GM12892 (cell line): Measurements from ENCODE around the gene PCDHA3.
"Not testable (repeated sequence)": the region's sequence is repeated elsewhere in the genome, so short reads cannot be mapped to it uniquely, and the experiment has no call there.

Source experiments
- POLR2A ChIP-seq: IDR thresholded peaks from 2 replicates; pipeline ENCODE4 v1.6.1; 2011; ENCODE audit warnings: low read depth, low read length, control low read depth
- POLR2AphosphoS5 ChIP-seq: IDR thresholded peaks from 2 replicates; pipeline ENCODE4 v1.6.1; 2011; ENCODE audit warnings: low read depth, low read length, control low read depth
- TAF1 ChIP-seq: IDR thresholded peaks from 2 replicates; pipeline ENCODE4 v1.6.1; 2011; ENCODE audit warnings: low read depth, mild to moderate bottlenecking, control low read depth, low read length, borderline replicate concordance

DNA sequence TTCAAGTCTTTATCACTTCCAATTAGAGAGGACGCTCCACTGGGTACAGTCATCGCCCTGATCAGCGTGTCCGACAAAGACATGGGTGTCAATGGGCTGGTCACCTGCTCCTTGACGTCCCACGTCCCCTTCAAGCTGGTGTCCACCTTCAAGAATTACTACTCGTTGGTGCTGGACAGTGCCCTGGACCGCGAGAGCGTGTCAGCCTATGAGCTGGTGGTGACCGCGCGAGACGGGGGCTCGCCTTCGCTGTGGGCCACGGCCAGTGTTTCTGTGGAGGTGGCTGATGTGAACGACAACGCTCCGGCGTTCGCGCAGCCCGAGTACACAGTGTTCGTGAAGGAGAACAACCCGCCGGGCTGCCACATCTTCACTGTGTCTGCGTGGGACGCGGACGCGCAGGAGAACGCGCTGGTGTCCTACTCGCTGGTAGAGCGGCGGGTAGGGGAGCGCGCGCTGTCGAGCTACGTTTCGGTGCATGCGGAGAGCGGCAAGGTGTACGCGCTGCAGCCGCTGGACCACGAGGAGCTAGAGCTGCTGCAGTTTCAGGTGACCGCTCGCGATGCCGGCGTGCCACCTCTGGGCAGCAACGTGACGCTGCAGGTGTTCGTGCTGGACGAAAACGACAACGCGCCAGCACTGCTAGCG lies 7.5 kb downstream of the PCDHA3 start:
- TF ChIP-seq POLR2A, TAF1, POLR2AphosphoS5: not testable (repeated sequence)
